Kidney capillary endothelial cell (primary cell): ENCODE data around the gene ST6GALNAC3.
"Not testable (repeated sequence)": the region's sequence is repeated elsewhere in the genome, so short reads cannot be mapped to it uniquely, and the experiment has no call there.

Source experiments
- DNase-seq: peaks from one replicate; pipeline ENCODE4 v3.0.0-alpha.2; 2018; ENCODE audit warnings: low spot score

ST6GALNAC3 gene

GRCh38 chr1:76073481-76073880 is 1.1 kb upstream of the ST6GALNAC3 start:
- DNase-seq = no peak

GRCh38 chr1:76075188-76075489 is 593 bp downstream of the ST6GALNAC3 start:
- DNase-seq = no peak

GRCh38 chr1:76075877-76076276 is 1.3 kb downstream of the ST6GALNAC3 start:
- peak; percentile 86 for DNase-seq

GRCh38 chr1:76079475-76080227 is 5.1 kb downstream of the ST6GALNAC3 start:
- DNase-seq = no peak

GRCh38 chr1:76080552-76081079 is 6.1 kb downstream of the ST6GALNAC3 start:
- no peak for DNase-seq

- DNase-seq = no peak
Observed at GRCh38 chr1:76082062-76082461, 7.5 kb downstream of the ST6GALNAC3 start.

- no peak for DNase-seq
Observed at GRCh38 chr1:76083189-76083588, 8.6 kb downstream of the ST6GALNAC3 start.

- no peak for DNase-seq
Observed at GRCh38 chr1:76084029-76084627, 9.6 kb downstream of the ST6GALNAC3 start.

GRCh38 chr1:76084685-76085084 is 10.1 kb downstream of the ST6GALNAC3 start:
- DNase-seq = no peak

GRCh38 chr1:76086109-76086508 is 11.6 kb downstream of the ST6GALNAC3 start:
- DNase-seq = no peak

GRCh38 chr1:76086597-76086996 is 12.1 kb downstream of the ST6GALNAC3 start:
- no peak for DNase-seq

GRCh38 chr1:76090283-76091203 is 16.0 kb downstream of the ST6GALNAC3 start:
- no peak for DNase-seq

GRCh38 chr1:76092812-76093211 is 18.3 kb downstream of the ST6GALNAC3 start:
- no peak for DNase-seq

- DNase-seq = no peak
Observed at GRCh38 chr1:76093522-76094312, 19.2 kb downstream of the ST6GALNAC3 start.

- no peak for DNase-seq
Observed at GRCh38 chr1:76095802-76096201, 21.3 kb downstream of the ST6GALNAC3 start.

GRCh38 chr1:76097064-76097463 is 22.5 kb downstream of the ST6GALNAC3 start:
- DNase-seq = not testable (repeated sequence)

GRCh38 chr1:76098845-76099244 is 24.3 kb downstream of the ST6GALNAC3 start:
- no peak for DNase-seq

GRCh38 chr1:76101548-76101947 is 27.0 kb downstream of the ST6GALNAC3 start:
- no peak for DNase-seq

GRCh38 chr1:76102046-76102445 is 27.5 kb downstream of the ST6GALNAC3 start:
- no peak for DNase-seq

- no peak for DNase-seq
Observed at GRCh38 chr1:76103034-76103433, 28.5 kb downstream of the ST6GALNAC3 start.

- no peak for DNase-seq
Observed at GRCh38 chr1:76105372-76105771, 30.8 kb downstream of the ST6GALNAC3 start.

- DNase-seq = no peak
Observed at GRCh38 chr1:76106251-76106650, 31.7 kb downstream of the ST6GALNAC3 start.
